Glutamatergic neuron (in vitro differentiated cells): Measurements from ENCODE around the gene FOXF2. TPM values are rescaled to one million over a fixed set of nuclear protein-coding genes. Genes with fewer than 3 reads are reported as not detected.

Source experiments
- DNase-seq: peaks from one replicate; pipeline ENCODE4 v3.0.0; 2022
- H3K27ac Mint-ChIP-seq: one replicate; pipeline ENCODE4 v1.8.0; 2020; ENCODE audit warnings: mild to moderate bottlenecking, mixed read lengths, inconsistent platforms; ENCODE audit not compliant: unreplicated experiment
- H3K27me3 Mint-ChIP-seq: one replicate; pipeline ENCODE4 v1.8.0; 2020; ENCODE audit warnings: mild to moderate bottlenecking, moderate library complexity, mixed read lengths, inconsistent platforms; ENCODE audit not compliant: unreplicated experiment
- H3K36me3 Mint-ChIP-seq: one replicate; pipeline ENCODE4 v1.8.0; 2020; ENCODE audit warnings: mild to moderate bottlenecking, mixed read lengths, inconsistent platforms; ENCODE audit not compliant: unreplicated experiment
- H3K4me1 Mint-ChIP-seq: one replicate; pipeline ENCODE4 v1.8.0; 2020; ENCODE audit warnings: mild to moderate bottlenecking, low read depth, mixed read lengths, inconsistent platforms; ENCODE audit not compliant: unreplicated experiment
- H3K4me3 Mint-ChIP-seq: one replicate; pipeline ENCODE4 v1.8.0; 2020; ENCODE audit warnings: mild to moderate bottlenecking, mixed read lengths, inconsistent platforms; ENCODE audit not compliant: unreplicated experiment
- H3K9me3 Mint-ChIP-seq: one replicate; pipeline ENCODE4 v1.8.0; 2020; ENCODE audit warnings: mild to moderate bottlenecking, moderate library complexity, mixed read lengths, inconsistent platforms; ENCODE audit not compliant: unreplicated experiment
- CTCF ChIP-seq: fragments of 200-600 bp; sonication (generic); IDR thresholded peaks from one replicate; pipeline ENCODE4 v1.5.0; 2021; ENCODE audit not compliant: partially characterized antibody, unreplicated experiment
- total RNA-seq: library from RNA; stranded (reverse); fragmentation: NEBNext Ultra II Directional; extraction: Animal tissue kit (Norgen Biotek cat#: 25700); gene quantifications from one replicate; pipeline ENCODE4 v1.2.1, GENCODE V29; 2021; ENCODE audit not compliant: unreplicated experiment

Gene FOXF2
- total RNA-seq, 1 donor from 2014 or later: 0.71 TPM

- no peak for DNase-seq
- Mint-ChIP-seq H3K9me3 (no peaks in the 10 kb centered on the region), H3K36me3 (no peaks in the 10 kb centered on the region), H3K27me3 (peaks cover 2% of the 10 kb centered on the region), H3K27ac (no peak overlapping the region), H3K4me3 (no peak overlapping the region), H3K4me1 (no peaks in the 10 kb centered on the region)
- no peak for TF ChIP-seq CTCF
Measured at GRCh38 chr6:1402369-1402768, 13.0 kb downstream of the FOXF2 start.

GRCh38 chr6:1402868-1403267, 13.5 kb downstream of the FOXF2 start:
- Mint-ChIP-seq H3K4me1 (no peaks in the 10 kb centered on the region), H3K4me3 (no peak overlapping the region), H3K27ac (no peak overlapping the region), H3K9me3 (no peaks in the 10 kb centered on the region), H3K27me3 (no peaks in the 10 kb centered on the region), H3K36me3 (no peaks in the 10 kb centered on the region)
- TF ChIP-seq CTCF: no peak
- no peak for DNase-seq

- TF ChIP-seq CTCF: no peak
- Mint-ChIP-seq H3K4me3 (no peak overlapping the region), H3K27me3 (no peaks in the 10 kb centered on the region), H3K9me3 (no peaks in the 10 kb centered on the region), H3K27ac (no peak overlapping the region), H3K4me1 (no peaks in the 10 kb centered on the region), H3K36me3 (no peaks in the 10 kb centered on the region)
- no peak for DNase-seq
Measured at GRCh38 chr6:1403851-1404712, 14.7 kb downstream of the FOXF2 start.

GRCh38 chr6:1404713-1405098, 15.3 kb downstream of the FOXF2 start:
- H3K27ac Mint-ChIP-seq: no peak overlapping the region
- no peaks in the 10 kb centered on the region for H3K4me1 Mint-ChIP-seq
- H3K9me3 Mint-ChIP-seq: no peaks in the 10 kb centered on the region
- TF ChIP-seq CTCF: no peak
- no peaks in the 10 kb centered on the region for H3K36me3 Mint-ChIP-seq
- H3K4me3 Mint-ChIP-seq: no peak overlapping the region
- no peak for DNase-seq
- H3K27me3 Mint-ChIP-seq: no peaks in the 10 kb centered on the region

GRCh38 chr6:1405221-1405620, 15.8 kb downstream of the FOXF2 start:
- Mint-ChIP-seq H3K4me1 (no peaks in the 10 kb centered on the region), H3K36me3 (no peaks in the 10 kb centered on the region), H3K27ac (no peak overlapping the region), H3K4me3 (no peak overlapping the region), H3K27me3 (no peaks in the 10 kb centered on the region), H3K9me3 (peaks cover under 1% of the 10 kb centered on the region)
- TF ChIP-seq CTCF: no peak
- DNase-seq: no peak
